GM18909 (cell line): ENCODE results near the gene SASH1.

ENCODE experiments used
- ATAC-seq: cut with Tn5 transposase; IDR thresholded peaks from one replicate; pipeline ENCODE4 v1.9.1; 2021; ENCODE audit warnings: mild to moderate bottlenecking; ENCODE audit not compliant: unreplicated experiment, poor library complexity

The SASH1 gene

DNA sequence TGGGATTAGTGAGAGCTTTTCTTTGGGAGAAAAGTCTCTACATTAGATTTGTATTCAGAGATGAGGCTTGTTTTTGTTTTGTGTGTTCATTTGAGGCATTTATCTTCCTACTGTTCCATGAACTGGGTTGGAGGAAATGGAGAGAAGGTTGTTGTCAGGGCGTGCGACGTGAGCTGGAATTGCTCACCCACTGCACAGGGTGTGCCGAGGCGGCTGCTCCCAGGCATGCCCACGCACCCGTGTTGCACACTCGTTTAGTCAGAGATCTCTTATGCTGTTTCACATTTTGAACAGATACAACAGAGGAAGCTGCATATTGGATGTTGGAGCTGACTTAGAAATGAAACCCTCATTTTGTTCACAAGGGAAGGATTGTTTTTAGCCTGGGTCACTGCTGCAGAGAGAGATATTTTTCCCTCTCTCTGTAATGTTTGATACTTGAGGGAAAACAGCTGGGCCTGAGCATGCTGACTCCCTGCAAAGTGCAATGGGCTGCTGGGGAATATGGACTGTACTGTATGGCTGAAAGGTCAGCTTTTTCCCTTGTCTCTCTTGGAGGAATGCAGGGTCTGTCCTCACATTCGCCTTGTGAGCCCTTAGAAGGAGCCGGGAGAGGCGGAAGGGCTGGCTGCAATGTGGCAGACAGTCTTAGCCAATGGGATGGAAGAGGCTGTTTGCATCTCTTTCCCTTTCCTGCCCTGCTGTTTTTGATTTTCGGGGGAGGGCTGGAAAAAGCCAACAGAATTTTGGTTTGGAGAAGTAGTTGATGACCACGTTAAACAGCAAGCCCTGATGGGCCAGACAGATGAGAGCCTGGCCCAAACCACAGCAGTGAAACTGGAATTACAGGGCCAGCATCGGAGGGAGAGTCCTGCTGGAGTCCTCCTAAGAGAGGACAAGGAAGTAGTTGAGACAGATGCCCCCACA lies 170.8 kb downstream of the SASH1 start:
- no peak for ATAC-seq

DNA sequence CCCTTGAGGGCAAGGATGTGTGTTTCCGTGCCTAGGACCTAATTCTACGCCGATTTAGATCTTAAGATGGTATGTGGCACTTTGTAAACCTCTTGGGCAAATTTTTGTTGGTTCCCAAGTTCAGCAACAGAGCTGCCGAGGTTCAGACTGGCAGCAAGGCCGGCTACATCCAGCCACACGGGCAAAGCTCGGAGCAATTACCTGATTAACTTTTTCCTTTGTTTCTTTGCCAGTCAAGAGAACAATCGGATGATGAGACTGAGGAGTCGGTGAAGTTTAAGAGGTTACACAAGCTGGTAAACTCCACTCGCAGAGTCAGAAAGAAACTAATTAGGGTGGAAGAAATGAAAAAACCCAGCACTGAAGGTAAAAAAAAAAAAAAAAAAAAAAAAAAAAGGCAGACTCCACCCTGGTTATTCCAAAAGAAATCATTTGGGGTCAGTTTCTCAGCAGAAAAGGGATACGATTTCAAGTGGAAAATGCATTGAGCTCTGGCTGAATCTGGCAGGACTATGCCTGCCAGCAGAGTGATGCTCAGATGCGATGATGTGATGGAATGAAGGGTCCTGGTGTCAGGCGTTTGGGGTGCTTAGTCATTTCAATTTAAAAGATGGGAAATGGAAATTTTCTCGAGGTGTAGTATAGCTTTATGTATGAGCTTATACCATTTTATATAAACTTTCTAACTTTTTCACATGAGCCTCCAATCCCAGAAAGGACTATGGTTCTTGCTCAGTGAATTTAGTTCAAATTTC lies 171.6 kb downstream of the SASH1 start:
- no peak for ATAC-seq

DNA sequence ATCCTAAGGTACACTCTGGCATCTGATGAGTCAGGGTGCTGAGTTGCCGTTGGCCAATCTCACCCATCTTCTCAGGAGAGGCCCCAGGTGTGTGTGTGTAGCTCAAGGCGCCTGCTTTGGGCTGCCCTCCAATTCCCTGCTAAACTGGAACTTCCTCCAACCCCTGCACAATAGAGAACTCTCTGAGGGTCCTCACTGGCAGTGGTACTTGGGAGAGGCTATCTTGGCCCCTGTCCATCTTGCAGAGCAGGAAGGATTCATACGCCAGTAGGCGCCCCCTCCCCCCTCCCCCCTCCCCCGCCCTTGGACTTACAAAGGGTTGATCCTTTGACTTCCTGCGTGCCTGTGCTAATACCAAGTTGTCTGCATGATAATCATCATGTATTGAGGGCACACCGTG lies 173.6 kb downstream of the SASH1 start:
- no peak for ATAC-seq

DNA sequence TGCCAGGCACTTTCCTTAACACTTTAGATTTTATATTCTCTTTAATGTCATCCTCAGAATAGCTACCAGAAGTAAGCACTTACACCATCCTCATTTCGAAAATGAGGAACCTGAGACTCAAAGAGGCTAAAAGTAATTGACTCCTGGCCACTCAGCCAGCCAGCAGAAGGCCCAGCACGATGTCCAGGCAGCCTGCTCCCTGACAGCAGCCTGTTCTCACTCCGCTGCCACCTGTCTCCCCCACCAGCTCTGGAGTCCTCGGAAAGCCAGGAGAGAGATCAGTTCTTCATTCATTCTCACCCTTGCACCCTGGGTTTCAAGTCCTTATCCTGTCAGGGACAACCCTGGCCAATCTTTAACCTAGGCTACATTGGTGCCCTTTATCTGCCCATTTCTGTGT lies 174.0 kb downstream of the SASH1 start:
- ATAC-seq: no peak

DNA sequence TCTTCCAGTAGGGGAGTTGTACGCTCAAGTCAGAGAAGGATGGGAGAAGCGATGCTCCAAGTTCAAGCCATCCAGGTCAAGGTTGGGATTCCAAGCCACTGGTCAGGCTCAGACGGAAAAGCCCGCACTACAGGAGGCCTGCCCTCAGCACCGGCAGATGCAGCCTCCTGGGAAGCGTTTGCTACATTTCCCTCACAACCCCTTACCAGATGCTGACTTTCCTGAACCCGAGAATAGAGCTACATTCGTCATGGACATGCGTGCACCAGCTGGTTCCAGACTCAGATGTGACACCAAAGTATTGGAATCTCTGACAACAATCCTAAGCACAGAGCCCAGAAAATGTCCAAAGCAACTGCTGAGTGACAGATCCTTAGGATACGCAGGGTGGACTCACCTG lies 174.8 kb downstream of the SASH1 start:
- no peak for ATAC-seq

DNA sequence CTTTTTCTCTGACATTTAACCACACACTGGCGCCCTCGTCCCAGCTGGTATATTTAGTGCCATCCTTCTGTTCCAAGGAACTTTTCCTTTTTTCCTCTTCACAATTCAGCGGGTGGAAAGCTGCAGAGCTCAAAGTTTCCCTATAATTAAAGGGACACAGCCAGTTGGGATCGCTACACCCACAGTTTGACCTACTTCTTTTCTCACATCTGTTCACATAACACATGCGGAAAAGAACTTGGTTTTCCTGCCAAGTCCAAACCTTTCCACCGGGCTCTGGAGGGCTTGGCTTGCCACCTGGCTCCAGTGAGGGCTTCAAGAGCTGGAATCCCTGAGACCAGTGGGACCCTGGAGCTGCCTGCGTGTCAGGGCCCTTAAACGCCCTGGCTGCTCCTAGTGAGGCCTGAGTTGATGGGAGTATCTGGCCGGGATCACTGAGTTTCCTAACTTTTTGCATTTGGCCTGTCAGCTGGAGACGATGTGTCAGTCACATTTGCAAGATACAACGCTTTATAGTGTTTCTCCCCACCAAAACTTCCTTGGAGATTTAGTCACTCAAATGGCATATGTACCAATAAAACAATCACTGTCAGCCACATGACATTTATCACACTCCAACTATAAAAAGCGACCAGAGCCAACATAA lies 176.0 kb downstream of the SASH1 start:
- no peak for ATAC-seq

DNA sequence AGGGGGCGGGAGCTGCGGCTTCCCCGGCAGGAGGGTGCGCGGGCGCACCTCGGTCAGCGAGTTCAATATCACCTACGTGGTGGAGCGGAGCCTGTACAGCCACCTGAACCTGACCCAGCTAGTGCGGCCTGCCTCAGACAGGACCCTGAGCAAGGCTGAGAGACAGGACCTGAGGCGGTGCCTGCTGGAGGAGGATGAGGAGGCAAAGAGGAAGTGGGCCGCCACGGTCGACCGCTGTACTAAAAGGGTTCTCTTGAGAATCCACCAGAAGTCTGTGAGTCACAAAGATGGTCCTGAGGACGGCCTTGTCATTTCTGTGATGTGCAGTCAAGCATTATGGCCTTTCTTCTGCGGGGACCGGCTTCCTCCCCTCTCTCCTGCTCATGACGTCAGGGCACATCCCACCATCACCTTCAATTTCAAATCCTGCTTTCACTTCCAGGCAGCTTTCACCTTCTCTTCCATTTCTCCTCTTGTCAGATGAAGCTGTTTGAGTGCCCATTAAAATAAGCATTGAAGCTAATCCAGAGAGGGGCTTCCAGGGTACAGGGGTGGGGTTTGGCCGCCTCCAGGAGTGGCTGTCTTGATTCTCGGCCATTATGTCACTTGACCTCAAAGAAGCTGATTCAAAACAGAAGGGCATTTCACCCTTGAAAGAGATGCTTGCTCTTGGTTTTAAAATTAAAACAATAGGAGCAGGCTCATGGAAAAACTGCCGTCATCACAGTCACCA lies 177.6 kb downstream of the SASH1 start:
- peak; percentile 94 for ATAC-seq

DNA sequence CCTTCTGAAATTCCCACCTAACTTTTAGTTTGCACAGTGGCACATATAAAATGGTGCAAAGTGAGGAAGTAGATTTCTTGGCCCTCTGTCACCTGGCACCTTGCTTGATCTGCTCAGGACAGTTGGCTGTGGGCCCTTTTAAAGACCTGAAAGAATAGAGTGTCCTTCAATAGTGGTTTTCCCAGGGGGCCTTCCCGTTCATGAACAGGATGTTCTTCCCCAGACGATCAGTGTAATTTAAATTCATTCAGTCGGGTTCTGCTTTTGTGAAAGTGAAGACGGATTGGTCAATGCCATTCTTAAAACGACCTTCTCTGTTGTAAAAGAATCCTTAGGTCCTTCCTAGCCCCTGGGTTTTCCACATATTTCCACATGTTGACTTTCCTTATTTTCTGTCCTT lies 178.5 kb downstream of the SASH1 start:
- no peak for ATAC-seq

DNA sequence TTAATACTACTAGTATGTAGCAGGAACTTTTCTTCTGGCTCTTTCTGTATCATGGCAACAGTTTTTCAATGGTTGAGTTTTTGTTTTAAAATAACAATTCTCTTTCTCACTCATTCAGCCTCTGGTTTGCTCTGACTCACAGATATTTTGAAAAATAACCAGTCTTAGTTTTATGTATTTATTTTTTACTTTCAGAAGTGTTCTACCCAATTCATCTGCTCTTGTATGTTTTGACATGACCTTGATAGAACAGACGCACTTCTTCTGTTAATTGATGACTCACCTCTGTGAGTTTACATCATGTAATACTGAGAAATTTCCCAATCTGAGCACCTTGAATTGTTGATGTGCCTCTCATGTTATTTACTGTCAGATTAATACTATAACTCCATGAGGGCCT lies 178.9 kb downstream of the SASH1 start:
- no peak for ATAC-seq

DNA sequence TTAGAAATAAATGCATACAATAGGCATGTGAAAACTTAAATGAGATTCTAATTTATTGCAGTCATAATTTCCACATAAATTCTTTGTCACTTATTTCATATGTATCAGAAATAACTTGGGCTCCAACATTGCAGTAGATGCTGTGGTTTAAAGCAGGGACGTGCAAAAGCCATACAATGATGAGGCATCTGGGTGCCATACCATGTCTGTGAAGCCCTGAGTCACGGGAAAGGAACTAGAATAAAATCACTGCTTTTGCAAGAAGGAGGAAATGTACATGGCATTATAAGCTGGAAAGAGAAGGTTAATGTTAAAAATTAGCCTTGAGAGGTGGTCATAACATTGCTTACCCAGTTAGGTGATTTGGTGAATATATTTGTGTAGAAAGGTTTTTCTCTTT lies 180.4 kb downstream of the SASH1 start:
- no peak for ATAC-seq

DNA sequence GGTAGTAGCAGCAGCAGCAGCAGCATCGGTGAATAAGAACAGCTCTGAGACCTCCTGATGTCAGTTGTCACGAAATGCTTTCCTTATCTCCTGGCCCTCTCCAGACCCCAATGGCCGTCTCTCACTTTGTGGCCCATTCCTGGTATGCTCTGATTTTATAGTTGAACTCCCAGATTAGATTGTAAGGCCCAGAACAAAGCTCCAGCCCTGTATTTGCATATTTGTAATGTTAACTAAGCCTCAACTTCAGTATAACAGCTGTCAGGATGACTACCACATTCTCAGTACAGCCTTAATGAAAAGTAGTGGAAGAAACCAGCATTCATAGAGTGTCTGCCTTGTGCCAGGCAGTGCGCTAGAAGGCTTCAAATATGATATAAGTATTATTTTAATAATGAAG lies 180.9 kb downstream of the SASH1 start:
- no peak for ATAC-seq

DNA sequence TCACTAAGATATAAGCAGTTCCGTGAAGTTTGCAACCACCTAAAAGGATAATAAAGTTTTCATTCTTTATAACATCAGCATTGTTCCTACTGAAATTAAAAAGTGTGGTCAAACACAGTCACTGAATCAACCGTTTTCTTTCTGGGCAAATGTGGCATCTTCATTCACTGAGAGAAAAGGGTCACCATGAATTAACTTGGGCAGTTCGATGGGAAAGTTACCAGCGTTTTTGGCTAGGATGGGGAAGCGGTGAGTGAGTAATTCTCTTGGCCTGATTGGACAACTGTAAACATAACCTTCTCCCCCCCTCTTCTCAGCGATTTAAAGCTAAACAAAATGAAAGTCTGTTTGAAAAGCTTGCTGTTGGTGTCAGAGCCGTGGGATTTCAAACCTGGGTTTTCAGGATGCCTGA lies 181.8 kb downstream of the SASH1 start:
- ATAC-seq: no peak

DNA sequence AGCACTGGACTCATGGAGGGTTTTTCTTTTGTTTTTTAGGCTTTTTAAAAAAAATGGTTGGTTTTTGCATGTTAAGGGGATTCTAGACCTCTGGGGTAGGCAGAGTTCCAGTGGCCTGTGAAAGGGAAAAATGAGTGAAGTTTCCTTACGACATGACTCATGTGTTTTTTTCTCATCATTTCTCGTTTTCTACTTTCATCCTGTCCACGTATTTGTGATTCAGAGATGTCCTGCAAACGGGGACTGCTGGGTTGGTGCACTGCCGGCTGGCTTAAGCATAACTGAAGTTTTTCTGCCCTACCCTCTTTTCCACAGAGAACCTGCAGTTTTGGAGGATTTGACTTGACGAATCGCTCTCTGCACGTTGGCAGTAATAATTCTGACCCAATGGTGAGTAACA lies 182.3 kb downstream of the SASH1 start:
- ATAC-seq: no peak

DNA sequence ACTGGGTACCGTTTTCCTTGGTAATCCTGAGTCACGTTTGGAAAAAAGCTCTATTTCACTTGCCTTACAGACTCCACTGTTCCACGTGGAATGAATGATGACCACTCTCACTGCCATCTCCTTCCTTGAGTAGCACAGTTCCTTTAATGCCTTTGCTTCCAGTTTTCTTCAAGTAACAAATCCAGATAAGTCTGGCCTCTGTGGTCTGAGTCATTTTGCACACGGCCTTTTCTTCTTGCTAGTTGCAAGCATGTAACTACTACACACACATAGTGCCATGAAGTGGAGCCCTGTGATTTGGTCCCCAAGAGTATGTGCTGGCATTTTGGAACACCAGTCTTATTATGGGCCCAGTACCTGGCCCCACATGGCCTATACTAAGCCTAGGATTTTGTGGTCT lies 182.8 kb downstream of the SASH1 start:
- no peak for ATAC-seq

DNA sequence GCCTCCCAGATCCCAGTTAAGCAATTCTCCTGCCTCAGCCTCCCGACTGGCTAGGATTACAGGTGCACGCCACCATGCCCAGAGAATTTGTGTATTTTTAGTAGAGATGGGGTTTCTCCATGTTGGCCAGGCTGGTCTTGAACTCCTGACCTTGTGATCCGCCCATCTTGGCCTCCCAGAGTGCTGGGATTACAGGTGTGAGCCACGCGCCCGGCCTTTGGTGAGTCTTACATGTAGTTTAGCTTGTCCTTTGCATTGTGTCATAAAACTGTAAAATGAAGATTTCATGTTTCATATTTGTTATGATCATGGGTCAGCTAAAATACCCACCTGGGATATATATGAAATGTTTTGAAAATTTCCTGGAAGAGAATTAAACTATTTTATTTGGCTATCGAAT lies 183.5 kb downstream of the SASH1 start:
- no peak for ATAC-seq

DNA sequence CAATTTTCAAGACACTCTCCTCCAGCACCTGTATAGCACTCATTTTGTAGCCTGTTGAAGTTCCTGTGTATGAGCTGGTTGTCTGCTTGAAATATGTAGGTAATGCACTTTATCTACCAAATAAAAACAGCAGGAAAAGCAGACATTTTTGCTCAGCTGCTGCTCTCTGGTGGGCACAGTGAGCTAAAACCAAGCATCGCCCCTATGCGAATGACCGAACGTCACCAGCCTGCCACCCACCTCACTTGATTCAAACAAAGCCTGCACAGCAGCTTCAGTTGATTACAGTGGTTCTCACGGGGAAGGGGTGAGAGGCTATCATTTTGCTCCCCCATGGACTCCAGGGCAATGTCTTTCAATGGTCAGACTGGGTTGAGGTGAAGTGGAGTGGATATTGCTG lies 185.7 kb downstream of the SASH1 start:
- no peak for ATAC-seq

DNA sequence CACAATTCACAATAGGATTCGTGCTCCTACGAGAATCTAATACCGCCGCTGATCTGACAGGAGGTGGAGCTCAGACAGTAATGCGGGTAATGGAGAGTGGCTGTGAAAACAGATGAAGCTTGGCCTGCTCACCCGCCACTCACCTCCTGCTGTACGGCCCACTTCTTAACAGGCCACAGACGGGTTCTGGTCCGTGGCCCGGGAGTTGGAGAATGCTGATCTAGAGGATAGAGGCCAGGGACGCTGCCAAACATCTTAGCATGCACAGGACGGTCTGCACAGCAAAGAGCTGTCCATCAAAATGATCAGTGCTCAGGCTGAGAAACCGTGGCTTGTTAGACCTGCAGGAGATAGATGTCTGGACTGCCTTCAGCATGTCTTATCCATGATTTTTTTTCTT lies 186.4 kb downstream of the SASH1 start:
- no peak for ATAC-seq

DNA sequence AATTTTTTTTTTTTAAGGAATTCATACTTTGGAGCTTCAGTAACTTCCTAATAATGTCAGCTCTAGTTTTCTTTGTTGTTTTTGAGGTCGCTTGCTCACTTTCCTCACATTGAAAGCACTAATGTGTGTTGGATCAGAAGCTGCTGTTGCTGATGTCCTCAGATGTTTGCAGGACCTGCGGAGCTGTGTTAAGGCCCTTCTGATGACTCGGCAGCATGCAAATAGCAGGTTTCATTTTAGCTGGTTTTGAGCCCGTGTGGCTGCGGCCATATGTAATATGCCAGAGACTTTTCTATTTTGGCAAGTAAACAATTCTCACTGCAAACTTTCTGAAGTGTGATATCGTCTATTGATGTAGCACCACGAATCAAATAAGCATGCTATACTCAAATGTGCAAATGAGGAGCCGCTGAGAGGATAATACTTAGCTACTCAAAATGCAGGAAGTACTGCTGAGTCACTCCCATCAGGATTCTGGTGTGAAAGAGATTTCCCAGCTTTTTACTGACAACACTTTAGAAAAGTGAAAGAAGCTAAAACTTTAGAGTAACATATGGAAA lies 187.8 kb downstream of the SASH1 start:
- ATAC-seq: peak; percentile 92

DNA sequence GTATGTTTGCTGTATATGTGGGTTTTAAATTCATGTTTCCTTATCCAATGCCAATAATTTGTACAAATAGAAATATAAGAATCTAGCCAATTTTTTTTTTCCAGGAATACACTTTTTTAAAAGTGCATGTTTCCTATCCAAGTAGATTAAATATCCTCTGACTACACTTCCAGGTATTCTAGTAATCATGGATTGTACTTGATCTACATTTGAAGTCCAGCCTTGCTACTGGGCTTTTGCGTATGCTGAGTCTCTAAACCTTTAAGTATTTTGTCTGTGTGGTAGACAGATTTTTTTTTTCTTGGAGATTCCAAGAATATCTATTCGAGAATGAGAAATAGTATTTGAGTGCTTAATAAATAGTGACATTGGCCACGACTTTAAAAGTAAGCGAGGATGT lies 188.3 kb downstream of the SASH1 start:
- ATAC-seq: no peak

DNA sequence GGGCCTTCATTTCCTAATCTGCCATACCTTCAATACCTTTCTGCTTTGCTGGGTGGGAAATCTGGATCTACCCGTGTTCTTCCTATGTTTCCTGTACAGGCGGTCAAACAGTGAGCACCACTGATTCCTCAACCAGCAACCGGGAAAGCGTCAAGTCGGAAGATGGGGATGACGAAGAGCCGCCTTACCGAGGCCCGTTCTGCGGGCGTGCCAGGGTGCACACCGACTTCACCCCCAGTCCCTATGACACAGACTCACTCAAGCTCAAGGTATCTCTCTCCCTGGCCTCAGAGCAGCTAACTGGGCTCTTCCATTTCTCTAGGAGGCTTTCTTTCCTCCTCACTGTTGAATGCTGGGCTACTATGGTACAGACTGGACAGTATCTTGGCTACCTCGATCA lies 190.1 kb downstream of the SASH1 start:
- no peak for ATAC-seq
